HG02759 (cell line): ENCODE data around the gene SPDYE4.

Source experiments
- ATAC-seq: cut with Tn5 transposase; IDR thresholded peaks from one replicate; pipeline ENCODE4 v1.9.1; 2021; ENCODE audit warnings: mild to moderate bottlenecking, moderate library complexity; ENCODE audit not compliant: unreplicated experiment

SPDYE4 gene

DNA sequence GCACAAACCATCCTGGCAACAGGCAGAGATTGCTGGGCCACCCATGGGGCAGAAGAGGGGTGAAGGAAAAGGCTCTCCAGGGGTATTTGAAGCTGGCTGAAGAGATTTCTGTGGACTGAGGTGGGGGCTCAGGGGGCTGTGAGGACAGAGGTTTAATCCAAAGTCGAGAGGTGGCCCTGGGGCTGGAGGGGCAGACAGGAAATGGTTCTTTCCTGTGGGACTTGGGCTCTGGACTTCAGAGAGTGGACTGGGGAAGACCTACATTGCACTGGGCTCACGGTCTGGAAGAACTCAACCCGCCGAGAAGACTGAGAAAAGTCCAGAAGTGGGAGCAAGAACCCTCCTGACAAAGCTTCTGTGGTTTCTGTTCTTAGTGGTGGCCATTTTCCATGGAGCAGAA is 16.6 kb downstream of the SPDYE4 start:
- ATAC-seq = no peak

DNA sequence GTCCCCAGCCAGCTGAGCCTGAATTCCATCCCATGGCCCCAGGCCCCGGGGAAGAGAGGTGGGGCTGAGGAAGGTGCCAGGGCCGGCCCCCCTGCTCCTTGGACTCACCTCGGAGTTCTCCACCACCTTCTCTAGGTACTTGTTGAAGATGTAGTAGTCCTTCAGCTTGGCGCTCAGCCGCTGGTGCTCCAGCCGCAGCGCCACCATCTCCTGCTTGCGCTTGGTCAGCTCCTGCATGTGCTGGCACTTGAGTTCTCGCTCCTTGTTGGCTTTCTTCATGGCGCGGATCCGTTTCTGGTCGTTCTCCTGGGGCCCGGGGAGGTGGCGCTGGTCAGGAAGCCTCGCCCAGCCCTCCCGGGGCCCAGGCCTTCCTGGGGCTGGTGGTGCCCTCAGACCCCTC is 17.0 kb downstream of the SPDYE4 start:
- ATAC-seq = no peak

DNA sequence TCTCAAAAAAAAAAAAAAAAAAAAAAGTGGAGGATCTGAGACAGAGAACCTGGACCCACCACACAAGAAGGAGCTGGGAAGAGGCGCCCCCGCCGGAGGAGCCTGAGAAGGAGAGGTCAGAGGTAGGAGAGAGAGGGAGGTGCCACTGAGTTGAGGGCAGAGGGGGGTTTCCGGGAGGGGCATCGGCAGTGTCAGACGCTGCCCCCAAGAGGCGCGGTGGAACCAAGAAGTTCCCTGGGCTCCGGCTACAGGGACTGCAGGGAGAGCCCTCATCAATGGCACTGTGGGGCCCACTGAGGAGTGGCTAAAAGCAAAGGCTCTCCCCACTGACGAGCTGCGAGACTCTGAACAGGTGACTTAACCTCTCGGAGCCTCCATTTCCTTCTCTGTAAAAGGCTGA is 17.9 kb downstream of the SPDYE4 start:
- ATAC-seq = no peak

DNA sequence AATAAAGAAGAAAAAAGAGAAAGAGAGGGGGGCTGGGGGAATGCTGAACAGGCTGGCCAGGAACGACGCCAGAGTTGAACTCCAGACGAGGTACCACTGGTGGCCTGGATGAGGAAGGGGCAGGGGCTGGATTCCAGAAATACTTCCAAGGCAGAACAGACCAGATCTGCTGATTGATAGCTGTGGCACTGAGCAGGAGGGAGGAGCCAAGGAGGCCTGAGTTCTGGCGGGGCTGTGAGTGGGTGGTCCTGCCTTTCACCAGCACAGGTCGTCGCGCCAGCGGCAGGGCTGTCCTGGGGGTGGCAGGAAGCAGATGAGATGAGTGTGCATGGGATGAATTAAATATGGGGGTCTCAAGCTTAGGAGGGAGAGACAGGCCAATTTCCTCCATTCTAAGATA is 19.2 kb downstream of the SPDYE4 start:
- ATAC-seq = no peak

DNA sequence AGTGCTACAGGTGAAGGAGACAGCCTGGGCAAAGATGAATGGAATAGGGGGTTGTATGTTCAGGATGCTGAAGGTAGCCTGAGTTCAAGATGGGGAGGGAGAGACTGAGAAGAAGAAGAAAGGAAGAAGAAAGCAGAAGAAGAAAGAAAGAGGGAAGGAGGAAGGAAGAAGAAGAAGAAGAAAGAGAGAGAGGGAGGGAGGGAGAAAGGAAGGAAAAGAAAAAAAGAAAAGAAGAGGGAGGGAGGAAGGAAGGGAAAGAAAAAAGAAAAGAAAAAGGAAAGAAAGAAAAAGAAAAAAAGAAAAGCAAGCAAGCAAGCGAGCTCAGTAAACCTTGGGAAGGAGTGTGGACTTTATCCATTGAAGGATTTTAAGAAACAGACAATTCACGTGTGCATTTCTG is 21.6 kb downstream of the SPDYE4 start:
- no peak for ATAC-seq

DNA sequence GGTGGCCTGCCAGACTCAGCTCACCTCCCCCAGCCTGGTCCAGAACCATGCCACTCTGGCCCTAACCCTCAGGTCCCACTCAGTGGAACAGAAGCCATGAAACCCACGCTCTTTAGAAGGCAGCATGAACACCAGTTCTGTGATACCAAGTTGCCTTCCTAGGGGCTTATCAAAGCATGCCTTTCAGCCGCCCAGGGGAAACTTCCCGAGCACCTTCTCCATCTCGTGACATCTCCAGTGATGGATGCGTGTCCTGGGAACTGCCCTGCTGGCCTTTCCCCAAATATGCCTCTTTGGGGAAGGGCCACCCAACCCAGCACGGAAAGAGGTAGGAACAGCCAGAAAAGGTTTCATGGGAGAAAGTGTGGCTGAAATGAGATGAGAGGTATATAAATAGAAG is 22.0 kb downstream of the SPDYE4 start:
- ATAC-seq = no peak

DNA sequence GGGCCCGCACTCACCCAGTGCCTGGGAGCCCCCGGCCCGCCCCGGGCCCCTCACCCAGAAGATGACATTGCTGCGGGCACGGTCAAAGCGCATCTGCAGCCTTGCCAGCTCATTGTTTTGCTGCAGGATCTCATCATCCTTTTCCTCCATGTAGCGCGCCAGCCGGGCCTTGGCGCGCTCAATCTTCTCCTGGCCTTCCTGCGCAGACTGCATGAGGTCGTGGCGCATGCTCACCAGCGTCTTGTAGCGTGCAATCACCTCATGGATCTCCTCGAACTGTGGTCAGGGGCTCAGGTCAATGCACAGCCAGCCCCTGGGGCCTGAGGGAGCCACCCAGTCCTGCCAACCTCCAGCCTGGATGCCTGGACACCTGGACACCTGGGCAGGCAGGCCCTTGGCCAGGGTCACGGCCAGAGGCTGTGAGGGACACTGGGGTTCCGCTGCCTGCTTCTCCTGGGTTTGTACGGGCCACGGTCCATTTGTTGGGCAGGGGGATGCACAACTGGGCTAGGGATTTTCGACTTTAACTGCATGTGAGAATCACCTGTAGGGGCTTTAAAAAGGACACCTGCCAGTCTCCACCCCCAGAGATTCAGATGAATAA is 22.9 kb downstream of the SPDYE4 start:
- no peak for ATAC-seq

DNA sequence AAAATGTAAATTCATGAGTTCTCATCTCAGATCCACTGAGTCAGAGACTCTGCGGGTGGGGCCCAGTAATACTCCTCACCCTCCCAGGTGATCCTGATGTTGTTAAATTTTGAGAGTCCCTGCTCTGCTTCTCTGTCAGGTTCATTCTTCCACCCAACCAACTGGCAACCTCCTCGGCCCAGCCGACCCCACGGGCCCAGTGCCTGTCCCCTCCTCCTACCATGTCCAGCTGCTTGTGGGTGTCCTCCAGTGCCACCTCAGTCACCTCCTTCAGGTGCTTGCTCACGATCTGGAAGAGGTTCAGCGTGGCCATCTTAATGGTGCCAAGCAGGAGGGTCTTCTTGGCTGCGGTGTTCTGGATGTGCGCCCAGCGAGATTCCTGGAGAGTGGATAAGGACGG is 23.5 kb downstream of the SPDYE4 start:
- no peak for ATAC-seq

DNA sequence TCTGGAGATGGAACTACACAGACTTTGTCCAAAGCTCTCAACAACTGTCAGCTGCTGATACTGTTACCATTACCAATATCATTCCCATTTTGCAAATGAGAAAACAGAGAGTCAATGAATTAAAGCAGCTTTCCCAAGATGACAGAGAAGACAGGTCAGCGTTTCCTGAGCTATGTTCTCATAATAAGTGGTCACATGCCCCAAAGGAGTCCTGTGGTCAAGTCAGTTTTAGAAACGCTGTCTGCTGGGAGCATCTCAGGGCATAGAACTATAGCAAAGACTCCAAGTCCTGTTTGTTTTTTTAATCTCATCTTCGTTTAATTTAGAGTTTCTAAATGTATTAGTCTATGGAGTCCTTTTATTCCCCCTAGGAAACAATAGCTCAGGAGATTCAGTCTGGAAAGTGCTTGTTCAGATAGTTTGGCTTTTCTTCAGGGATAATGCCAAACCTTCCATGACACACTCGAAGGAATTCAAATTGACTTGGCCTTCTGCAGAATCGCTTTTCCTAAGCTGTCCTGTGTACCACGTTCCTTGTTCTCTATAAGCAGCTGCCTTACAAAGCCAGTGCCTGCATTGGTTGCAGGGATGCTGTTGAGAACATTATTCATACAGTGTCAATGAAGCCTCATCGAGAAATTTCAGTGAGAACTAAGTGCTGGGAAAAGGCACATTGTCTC is 25.8 kb downstream of the SPDYE4 start:
- ATAC-seq = no peak

DNA sequence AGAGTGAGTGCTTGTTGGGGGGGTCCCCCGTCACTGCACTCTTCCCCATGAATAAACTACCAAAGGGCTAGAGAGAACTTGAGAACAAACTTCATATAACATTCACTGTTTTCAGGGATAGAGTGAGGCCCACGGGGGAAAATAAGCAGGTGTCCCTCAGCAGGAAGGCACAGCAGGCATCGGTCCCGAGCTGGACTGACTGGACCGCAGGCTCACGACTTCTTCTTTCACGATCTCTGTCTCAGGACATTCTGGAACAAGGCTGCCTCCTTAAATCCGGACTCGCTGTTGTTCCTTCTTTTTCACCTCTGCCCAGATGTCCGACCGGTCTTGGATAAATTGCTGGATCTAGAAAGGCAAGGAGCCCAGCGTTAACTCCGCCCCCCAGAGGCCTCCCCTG is 28.5 kb downstream of the SPDYE4 start:
- no peak for ATAC-seq

DNA sequence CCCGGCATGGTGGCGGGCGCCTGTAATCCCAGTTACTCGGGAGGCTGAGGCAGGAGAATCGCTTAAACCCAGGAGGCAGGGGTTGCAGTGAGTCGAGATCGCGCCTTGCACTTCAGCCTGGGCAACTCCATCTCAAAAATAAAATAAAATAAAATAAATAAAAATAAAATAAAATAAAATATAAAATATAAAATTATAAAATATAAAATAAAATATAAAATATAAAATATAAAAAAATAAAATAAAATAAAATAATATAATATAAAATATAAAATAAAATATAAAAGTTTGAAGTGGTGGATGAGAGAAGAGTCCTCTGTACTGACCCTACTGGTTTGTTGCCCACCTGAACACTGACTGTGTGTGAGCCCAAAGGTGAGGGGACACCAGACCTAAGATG is 28.9 kb downstream of the SPDYE4 start:
- ATAC-seq = no peak

DNA sequence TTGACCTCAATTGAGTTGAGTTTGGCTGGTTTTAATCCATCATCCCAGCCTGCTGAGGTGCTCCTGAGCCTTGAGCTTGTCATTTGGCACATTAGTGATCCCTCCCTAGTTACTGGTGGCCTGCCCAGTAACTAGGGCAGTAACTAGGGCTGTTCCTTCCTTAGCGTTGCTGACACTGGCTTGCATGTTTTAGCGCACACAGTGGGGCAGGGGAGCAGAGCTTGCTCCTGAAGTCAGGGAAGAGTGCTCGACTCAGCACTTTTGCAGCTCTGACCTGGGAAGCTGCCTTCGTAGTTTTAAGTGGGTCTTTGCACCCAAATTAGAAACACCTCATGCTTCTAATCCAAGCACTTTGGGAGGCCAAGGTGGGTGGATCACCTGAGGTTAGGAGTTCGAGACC is 29.4 kb downstream of the SPDYE4 start:
- ATAC-seq = no peak

DNA sequence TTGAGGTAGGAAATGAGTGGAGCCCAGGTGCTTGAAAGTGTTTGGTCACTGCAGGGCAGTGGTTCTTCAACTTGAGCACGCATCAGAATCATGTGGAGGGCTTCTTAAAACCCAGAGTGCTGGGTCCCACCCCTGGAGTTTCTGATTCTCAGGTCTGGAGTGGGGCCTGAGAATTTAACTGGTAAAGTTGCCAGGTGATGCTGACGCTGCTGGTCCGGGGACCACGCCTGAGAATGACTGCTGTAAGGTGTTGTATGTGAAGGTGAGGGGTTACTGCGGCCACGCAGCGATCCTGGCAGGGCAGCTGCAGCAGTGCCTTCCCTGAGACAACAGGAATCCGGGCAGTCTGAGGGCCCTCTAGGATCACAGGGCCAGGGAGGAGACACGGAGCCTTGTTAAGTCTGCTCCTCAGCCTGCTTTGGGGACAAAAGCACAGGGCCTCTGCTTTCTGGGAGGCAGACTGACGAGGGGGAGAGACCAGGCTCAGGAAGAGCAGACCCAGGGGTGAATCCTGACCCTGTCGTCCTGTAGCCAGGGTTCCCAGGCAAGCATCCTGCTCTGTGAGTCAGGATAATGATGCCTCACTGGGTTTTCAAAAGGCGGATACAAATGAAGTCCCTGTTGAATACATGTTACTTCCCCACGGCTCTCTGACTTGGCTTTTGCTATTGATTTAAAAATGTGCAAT is 30.0 kb downstream of the SPDYE4 start:
- ATAC-seq = no peak

DNA sequence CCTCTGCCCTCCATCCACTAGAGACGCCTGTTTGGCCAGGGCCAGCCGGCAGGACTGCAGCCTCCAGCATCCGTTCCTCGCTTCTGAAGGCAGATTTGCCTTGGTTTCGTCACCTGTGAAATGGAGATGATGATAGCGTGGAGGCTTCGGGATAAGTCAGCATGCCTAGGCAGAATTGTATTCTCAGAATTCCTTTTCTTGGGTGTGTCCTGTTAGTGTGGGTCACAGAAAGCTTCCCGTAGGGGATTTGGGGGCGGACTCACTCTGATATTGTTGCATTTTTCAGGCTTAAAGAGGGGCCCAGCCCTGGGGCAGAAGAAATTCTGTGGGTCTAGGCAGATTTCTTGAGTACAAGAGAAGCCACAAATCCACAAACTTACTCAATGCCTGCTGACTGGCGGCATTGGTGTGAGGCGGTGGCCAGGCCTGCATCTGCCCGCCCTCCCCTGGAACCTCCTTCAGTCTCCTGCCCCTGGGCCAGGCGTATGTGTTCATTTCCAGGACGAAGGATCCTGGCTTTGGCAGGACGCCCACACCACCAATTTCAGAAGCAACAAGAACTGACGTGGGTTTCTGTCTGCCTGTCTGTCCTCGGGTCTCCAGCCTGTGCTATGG is 31.3 kb downstream of the SPDYE4 start:
- no peak for ATAC-seq

DNA sequence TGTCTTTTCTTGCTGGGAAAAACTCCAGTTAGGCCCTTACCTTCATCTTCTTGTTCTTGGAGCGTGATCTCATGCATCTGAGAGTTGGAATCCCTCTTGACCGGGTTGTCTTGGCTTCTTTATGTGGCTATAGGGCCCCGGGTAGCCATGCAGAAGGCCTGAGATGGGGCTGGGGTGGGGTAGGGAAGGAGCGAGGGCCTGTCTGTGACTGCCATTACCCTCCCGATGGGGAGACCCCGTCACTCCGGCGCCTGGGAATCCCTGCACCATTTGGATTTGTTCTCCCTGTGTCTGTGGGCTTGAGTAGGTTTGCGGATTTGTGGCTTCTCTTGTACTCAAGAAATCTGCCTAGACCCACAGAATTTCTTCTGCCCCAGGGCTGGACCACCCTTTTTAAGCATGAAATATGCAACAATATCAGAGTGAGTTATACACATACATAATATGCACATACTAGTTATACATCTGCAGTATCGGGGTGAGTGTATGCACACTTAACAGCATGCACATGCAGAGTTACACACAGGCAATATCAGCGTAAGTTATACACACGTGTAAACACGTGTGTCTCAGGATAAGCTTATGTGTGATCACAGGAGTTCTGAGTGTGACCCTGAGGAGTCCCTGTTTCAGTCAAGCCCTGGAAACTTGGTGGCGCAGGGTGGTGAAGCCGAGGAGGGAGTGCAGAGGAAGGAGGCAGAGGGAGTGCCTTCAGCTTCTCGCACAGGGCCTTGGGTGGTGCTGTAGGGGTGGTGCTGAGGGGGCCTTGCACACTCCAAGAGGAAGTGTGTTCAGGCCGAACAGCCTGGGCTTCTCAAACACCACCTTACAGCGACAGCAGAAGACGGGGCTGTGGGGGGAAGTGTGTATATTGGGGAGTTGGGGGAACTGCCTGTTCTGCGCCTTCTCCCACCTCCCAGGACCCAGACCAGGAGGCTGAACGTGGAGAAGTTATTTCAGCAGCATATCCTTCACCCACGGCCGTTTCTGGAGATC is 32.2 kb downstream of the SPDYE4 start:
- ATAC-seq = no peak

DNA sequence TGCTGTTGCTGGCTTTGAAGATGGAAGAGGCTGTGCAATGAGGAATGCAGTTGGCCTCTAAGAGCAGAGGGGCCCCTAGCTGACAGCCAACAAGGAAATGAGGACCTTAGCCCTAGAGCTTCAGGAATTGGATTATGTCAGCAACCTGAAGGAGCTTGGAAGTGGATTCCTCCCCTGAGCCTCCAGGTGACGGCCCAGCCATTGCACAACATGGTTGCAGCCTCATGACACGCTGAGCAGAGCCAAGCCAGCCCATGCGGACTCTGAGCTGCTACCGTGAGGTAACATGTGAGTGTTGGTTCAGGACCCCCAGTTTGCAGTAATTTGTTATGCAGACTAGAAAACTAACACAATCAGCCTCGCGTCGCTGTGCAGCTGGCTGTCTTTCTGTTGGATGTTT is 33.9 kb downstream of the SPDYE4 start:
- ATAC-seq = no peak

DNA sequence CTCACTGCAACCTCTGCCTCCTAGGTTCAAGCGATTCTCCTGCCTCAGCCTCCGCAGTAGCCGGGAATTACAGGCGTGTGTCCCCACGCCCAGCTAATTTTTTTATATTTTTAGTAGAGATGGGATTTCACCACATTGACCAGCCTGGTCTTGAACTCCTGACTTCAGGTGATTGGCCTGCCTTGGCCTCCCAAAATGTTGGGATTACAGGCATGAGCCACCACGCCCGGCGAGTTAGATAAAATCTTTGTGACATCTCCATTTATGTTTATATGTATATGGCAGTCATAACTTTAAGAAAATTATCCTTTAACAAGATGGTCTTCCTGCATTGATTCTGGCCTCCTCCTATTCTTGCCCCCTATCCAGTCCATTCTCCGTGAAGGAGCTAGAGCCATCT is 37.8 kb downstream of the SPDYE4 start:
- ATAC-seq = no peak

DNA sequence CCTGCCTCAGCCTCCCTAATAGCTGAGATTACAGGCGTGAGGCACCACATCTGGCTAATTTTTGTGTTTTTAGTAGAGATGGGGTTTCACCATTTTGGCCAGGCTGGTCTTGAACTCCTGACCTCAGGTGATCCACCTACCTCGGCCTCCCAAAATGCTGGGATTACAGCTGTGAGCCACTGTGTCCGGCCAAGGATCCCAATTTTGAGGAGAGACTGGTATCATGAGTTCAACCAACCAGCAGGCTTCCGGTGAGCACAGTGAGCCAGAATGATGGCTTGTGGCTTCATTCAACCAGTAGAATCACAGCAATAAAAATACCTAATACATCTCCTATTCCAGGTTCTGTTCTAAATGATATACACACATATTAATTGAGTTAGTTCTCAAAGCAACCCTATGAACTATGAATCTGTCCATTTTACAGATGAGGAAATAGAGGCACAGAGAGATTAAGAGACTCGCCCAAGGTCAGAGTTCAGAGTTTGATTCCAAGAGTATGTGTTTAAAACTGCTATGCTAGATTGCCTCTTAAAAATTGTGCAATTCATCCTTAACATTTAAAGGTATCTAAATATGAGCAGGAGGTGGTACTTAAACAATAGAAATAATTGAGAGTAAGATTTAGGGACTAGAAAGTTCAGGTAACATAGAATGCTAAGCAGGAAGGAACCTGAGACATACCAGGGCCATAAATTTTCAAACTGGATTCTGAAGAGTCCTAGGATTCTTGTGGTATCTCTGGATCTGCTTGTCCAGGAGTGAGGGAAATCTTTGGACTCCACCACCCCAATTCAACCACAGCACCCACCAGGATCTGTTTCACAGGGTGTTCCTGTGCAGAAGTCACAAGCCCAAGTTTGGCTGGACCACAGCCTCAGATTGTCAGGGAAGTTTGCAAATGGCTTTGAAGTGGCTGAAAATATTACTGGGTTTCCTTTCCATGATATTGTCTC is 38.8 kb downstream of the SPDYE4 start:
- no peak for ATAC-seq

DNA sequence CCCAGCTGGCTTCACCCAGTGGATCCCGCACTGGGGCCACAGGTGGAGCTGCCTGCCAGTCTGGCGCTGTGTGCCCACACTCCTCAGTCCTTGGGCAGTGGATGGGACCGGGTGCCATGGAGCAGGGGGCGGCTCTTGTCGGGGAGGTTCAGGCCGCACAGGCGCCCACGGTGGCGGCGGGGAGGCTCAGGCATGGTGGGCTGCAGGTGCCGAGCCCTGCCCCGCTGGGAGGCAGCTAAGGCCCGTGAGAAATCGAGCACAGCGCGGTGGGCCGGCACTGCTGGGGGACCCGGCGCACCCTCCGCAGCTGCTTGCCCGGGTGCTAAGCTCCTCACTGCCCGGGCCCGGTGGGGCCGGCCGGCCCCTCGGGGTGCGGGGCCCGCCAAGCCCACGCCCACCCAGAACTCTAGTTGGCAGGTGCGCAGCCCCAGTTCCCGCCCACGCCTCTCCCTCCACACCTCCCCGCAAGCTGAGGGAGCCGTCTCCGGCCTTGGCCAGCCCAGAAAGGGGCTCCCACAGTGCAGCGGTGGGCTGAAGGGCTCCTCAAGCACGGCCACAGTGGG is 40.3 kb downstream of the SPDYE4 start:
- no peak for ATAC-seq
